Erythroblast (primary cell): Measurements from ENCODE around the gene RWDD1.

Experiments used
- GATA1 ChIP-seq: IDR thresholded peaks from 2 replicates; pipeline ENCODE4 v1.6.1; 2011; ENCODE audit warnings: low read depth, mild to moderate bottlenecking, control low read depth, low read length, moderate library complexity
- POLR2A ChIP-seq: IDR thresholded peaks from 2 replicates; pipeline ENCODE4 v1.6.1; 2011; ENCODE audit warnings: mild to moderate bottlenecking, low read length

- TF ChIP-seq POLR2A: no peak
- no peak for TF ChIP-seq GATA1
Observed at GRCh38 chr6:116571683-116572000, 338 bp downstream of the RWDD1 start.
